ENCODE results near the gene PSMB2.

PSMB2 gene

DNA sequence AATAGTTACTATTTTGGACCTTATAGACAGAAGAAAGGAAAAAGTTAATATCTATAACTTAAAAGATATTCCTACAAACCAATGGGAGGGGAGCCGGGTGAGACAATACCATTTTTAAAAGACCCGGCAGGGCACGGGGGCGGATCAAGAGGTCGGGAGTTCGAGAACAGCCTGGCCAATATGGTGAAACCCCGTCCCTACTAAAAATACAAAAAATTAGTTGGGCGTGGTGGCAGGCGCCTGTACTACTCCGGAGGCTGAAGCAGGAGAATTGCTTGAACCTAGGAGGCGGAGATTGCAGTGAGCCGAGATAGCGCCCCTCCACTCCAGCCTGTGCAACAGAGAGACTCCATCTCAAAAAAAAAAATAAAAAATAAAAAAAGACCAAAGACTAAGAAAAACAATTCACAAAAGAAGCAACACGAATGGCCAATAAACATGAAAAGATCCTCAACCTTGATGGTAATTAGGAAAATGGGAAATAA lies 1.2 kb upstream of the PSMB2 start:
- no peak for DNase-seq (ENCODE audit: low spot score)

DNA sequence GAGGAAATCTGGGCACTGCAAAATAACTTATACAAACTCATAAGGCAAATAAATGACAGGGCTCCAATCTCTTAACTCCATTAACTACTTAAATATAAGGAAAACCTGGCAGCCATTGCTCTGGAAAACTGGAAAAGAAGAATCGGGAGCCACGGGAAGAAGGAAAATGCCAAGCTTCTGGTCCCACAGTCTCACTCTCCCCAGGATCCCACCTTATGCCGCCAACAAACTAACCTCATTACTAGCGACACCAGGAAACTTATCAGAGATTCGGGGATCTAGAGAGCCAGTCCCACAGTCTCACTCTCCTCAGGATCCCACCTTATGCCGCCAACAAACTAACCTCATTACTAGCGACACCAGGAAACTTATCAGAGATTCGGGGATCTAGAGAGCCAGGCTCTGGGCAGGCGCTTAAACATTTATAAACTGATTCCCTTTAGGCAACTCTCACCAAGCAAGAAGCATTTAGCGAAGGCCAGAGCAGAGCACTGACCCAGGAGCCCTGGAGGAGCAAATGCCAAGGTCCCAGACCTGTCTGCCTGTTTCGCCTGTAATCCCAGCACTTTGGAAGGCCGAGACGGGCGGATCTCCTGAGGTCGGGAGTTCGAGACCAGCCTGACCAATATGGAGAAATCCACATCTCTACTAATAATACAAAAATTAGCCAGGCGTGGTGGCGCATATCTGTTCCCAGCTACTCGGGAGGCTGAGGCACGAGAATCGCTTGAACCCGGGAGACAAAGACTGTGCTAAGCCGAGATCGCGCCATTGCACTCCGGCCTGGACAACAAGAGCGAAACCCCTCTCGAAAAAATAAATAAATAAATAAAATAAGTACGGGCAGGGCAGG lies 720 bp downstream of the PSMB2 start:
- DNase-seq (ENCODE audit: low spot score) = no peak

DNA sequence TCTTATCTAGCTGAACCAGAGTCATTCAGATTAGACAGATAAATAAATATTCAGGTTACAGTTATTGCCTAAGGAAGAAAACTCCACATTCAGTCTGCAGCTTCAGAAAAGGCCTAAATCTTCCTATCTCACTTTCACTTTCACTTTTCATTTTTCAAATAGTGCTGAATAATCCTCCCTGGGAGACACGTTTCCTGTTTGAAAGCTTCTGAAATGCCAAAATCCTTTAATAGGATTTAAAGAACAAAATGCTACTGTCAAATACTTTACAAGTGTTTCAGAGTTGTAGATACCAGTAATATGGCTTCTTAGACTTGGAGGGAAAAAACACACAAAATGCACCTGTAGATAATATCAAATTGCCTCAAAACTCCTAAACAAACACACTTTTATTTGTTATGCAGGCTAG lies 3.9 kb downstream of the PSMB2 start:
- peak; percentile 42 for DNase-seq (ENCODE audit: low spot score)

DNA sequence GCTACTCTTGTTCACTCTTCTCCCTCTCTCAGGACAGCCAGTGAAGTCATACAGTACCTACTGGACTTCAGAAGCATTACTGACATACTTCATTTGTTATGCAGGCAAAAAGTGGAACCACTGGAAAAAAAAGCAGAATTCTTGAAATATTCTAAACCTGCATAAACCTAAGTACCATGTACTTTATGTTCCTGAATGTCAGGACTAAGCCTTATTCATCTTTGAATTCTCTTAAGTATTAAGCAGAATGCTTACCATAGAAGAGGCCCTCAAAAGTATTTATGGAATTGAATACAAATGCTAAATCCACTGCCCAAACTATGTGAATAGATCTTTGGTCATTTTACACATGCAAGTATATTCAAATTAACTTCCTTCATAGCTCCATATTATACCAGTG lies 7.8 kb downstream of the PSMB2 start:
- no peak for DNase-seq (ENCODE audit: low spot score)

DNA sequence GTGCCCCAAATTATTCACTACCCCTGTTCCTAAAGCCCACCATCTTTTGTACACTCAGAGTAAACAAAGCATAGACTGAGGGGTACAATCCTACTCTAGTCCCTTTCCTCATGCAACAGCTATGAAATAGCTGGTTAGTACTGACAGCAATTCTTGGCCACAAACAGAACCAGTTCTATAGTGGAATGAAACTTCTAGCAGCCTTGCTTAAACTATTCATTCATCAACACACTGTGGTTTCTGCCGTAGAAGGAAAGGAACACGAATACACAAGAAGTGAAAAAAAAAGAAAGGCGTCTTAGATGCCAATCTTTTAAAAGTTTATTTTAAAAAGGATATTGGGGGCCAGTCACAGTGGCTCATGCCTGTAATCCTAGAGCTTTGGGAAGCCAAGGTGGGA lies 9.9 kb downstream of the PSMB2 start:
- DNase-seq (ENCODE audit: low spot score) = no peak

- DNase-seq (ENCODE audit: low spot score) = no peak
Measured at GRCh38 chr1:35629051-35629450, 12.3 kb downstream of the PSMB2 start.

- no peak for DNase-seq (ENCODE audit: low spot score)
Measured at GRCh38 chr1:35623832-35624231, 17.5 kb downstream of the PSMB2 start.

DNA sequence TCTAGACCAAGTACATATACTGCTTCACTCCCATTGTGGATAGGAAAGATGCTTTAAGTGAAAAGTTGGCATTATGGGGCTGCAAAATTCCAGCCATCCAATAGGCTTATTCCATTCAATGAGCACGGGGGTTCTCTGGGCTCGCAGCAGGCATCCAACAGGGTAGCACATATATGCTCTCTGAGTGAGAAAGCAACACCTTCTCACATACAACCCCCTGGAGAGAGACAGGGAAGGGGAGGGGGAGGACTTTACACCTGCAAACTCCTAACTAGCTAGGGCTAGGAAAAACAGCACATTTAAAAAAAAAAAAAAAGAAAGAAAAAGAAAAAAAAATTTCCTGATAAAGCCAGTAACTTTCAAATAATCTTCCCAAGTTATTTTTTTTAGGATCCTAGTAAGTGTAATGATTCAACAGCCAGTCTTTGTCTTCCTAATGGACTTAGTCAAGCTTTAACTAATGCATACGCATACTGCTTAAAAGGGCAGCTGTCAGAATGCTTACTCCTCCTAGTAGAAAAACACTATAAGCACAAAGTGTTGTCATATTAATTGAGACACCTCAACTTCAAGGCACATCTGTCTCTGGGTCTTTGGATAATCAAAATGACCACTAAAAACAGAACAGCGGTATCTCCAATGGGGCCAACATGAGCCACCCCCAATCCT lies 18.7 kb downstream of the PSMB2 start:
- DNase-seq (ENCODE audit: low spot score) = no peak

DNA sequence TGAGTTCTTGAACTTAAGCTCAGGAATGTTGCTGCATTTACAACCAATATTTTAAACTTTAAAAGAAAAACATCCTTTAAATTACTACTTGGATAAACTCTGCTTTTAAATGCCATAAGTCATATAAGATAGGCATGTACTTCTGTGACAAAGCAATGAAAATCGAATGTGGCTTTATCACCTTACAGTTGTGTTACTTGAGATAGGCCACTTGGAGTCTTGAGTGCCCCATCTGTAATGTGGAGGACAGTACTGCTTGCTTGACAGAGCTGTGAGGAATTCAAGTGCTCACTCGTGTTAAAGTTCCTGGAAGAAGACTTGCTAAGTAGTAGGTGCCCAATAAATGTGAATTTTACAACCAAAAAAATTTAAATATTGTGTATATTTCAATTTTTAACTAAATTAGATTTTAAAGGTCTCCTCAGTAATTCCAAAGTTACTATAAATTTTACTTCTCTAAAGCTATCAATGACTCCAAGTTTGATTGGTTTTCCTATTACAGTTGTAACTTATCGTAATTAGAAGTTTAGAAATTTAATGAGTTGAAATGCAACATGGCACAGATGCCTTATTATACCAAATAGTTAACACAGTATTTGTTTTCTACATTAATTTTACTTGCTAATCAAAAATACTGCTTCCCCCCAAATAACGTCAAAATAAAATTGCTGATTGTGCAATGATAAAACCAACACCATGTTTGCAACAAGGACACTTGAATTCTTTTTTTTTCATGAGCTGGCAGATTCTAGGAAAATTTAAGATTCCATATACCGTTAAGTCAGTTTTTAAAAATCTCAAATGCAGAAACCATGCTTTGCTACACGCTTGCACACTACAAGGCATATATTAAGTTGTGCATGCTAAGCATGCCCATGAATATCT lies 21.8 kb downstream of the PSMB2 start:
- no peak for DNase-seq (ENCODE audit: low spot score)

GRCh38 chr1:35615440-35615839 lies 25.9 kb downstream of the PSMB2 start:
- no peak for DNase-seq (ENCODE audit: low spot score)

GRCh38 chr1:35611655-35612054 lies 29.7 kb downstream of the PSMB2 start:
- no peak for DNase-seq (ENCODE audit: low spot score)

DNA sequence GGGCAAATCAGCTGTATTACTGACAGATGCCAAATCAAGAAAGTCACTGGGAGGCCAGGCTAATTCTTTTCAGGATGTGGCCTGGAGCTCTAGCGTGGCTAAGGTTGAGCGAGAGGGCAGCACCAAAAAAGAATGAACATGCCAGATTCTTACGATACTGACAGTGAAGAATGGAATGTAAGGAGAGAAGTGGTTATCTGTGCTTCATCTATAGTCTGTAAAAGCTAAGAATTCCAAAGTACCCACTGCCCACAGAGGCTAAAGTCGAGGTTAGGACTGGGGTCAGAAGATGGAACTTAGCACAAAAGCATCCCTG lies 35.5 kb downstream of the PSMB2 start:
- no peak for DNase-seq (ENCODE audit: low spot score)

GRCh38 chr1:35605071-35605866 lies 36.1 kb downstream of the PSMB2 start:
- no peak for DNase-seq (ENCODE audit: low spot score)

GRCh38 chr1:35603941-35604340 lies 37.4 kb downstream of the PSMB2 start:
- DNase-seq (ENCODE audit: low spot score) = no peak

GRCh38 chr1:35603468-35603867 lies 37.9 kb downstream of the PSMB2 start:
- DNase-seq (ENCODE audit: low spot score) = no peak

DNA sequence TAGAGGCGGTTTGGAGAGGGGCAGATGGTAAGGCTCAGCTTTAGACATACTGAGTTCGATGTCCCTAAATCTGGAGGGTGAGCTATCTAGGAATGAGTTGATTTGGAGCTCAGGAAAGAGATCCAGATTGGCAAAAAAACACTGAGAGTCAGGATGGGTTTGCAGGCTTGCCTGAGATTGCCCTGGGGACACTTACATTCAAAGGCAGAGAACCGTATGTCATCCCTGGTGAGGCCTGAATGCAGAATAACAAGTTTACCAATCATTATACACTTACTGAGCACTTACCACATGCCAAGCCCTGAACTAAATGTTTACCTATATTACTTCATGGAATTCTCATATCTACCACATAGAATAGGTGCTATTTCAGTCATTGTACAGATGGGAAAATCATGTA lies 40.7 kb downstream of the PSMB2 start:
- no peak for DNase-seq (ENCODE audit: low spot score)

DNA sequence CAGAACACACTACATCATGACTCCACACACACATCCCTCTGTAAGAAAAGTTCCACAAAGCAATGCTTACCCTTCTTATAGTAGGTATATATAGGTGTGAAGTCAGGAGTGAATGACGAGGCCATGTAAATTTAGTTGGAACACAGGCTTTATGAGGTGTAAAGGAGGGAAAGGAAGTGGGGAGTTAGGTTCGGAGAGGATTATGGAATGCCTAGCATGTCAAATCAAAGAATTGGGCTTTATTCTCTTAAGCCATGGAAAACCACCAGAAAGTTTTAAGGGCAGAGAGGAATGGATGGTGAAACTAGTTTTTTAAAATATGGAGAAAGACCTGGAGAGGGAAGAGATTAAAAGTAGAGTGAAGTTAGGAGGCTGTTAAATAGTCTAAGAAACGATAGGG lies 41.9 kb downstream of the PSMB2 start:
- DNase-seq (ENCODE audit: low spot score) = no peak

DNA sequence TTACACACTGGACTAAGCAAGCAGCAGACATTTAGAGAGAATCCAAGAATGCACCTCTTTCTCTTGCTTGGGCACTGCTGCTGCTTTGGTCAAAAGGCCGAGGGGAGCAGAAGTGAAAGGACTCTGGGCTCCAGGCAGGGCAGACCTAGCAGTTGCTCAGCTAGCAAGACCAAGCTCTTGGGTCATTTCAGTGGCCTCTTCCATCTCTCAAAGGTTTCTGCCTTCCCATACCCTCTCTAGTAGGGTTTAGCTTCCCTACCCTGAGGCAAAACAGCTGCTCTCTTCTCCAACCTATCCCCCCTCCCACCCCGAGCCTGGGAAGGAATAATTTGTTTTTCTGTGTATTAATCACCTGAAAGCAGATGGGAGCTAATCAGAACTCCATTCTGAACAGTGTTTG lies 42.4 kb downstream of the PSMB2 start:
- no peak for DNase-seq (ENCODE audit: low spot score)

DNA sequence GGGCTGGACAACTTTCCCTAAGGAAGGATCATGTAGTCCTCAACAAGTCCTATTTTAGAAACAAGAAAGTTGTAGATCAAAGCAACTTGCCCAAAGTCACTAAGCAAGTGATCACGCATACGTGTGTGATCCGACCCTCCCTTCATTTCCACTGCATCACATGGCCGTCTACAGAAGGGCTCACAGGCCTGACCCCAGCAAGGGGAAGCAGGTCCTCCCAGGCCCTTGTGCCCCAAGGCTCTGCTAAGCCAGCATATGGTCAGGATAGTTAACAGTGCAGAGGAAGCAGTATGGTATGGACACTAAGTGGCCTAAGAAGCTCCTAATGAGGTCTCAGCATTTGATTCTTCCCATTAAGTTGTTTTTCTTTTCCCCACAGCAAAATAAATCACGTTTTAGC lies 43.5 kb downstream of the PSMB2 start:
- no peak for DNase-seq (ENCODE audit: low spot score)

DNA sequence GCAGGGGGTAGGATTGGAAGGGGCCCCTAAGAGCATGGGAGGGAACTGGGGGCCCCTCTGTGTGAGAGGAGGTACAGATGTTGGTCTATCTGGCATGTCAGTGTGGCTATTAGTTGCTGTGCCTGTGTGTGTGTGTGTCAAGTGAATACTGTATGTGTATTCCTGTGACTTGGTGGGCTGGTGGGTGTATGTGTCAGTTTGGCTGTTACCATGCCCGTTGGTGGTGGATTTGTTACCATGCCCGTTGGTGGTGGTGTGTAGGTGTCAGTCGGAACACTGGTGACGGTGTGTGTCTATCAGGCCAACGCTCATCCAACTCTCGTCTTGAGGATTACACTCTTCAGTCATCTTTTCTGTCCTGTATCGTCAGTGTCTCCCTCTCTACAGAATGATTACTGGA lies 45.6 kb downstream of the PSMB2 start:
- DNase-seq (ENCODE audit: low spot score) = no peak

- DNase-seq (ENCODE audit: low spot score) = no peak
Measured at GRCh38 chr1:35594005-35594760, 47.1 kb downstream of the PSMB2 start.

Measured in CD4-positive, alpha-beta T cell treated with Interleukin-15 for 4 hours (primary cell).